Stomach (tissue), 4 donors: ENCODE data around the gene SYNDIG1.

Experiments used
- EP300 ChIP-seq: sonication (generic); formaldehyde crosslinking; IDR thresholded peaks from one replicate; pipeline ENCODE4 v1.6.1; 2017; ENCODE audit warnings: antibody characterized with exemption
- POLR2A ChIP-seq, 4 donors: fragments of 450-650 bp; IDR thresholded peaks; one replicate each; pipeline ENCODE4 v1.6.1; 2016; ENCODE audit warnings: antibody characterized with exemption in 4 of 4, control low read depth in 2 of 4, mild to moderate bottlenecking in 1 of 4, moderate library complexity in 1 of 4
- TF ChIP-seq, protein P1 (sequence below), 7 experiments: fragments of 450-650 bp in 4 of 7; fragments of 200-600 bp in 3 of 7; sonication (generic) in 3 of 7; IDR thresholded peaks; one replicate each; pipeline ENCODE4 v1.5.1; 2016 to 2019; ENCODE audit warnings: antibody characterized with exemption in 7 of 7, control low read depth in 2 of 7, mild to moderate bottlenecking in 1 of 7

DNA sequence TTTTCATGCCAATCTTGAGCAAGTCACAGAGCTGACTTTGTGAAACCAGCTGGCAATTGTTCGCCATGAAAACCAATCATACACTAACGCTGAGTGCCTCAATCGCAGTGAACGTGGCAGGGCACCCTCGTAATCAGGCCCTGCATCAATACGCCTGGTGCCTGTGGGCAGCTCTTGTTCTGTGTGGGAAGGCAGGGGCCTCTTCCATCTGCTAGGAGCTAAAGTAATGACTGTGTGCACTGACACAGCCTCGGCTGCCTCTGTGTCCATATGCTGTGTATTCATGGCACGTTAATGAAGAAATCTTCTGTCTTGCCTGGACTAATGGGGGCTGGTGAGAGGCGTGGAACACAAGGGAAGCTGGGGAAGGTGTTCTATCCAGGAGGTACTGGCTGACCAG is 27.8 kb upstream of the SYNDIG1 start:
- TF ChIP-seq, protein P1, sequence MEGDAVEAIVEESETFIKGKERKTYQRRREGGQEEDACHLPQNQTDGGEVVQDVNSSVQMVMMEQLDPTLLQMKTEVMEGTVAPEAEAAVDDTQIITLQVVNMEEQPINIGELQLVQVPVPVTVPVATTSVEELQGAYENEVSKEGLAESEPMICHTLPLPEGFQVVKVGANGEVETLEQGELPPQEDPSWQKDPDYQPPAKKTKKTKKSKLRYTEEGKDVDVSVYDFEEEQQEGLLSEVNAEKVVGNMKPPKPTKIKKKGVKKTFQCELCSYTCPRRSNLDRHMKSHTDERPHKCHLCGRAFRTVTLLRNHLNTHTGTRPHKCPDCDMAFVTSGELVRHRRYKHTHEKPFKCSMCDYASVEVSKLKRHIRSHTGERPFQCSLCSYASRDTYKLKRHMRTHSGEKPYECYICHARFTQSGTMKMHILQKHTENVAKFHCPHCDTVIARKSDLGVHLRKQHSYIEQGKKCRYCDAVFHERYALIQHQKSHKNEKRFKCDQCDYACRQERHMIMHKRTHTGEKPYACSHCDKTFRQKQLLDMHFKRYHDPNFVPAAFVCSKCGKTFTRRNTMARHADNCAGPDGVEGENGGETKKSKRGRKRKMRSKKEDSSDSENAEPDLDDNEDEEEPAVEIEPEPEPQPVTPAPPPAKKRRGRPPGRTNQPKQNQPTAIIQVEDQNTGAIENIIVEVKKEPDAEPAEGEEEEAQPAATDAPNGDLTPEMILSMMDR (IDR thresholded peaks at IDR 0.05), result no peak
- TF ChIP-seq POLR2A (IDR thresholded peaks at IDR 0.05) (no peak), EP300 (no peak)
